HL-60 (cell line): ENCODE measurements around the gene SLC7A4.
"Not testable (repeated sequence)": the region's sequence is repeated elsewhere in the genome, so short reads cannot be mapped to it uniquely, and the experiment has no call there.

Experiments used
- DNase-seq, 2 experiments: peaks; one replicate each; pipeline ENCODE4 v3.0.0-alpha.2; 2010 to 2020; ENCODE audit warnings: low read depth in 1 of 2, low spot score in 1 of 2
- H3K27ac ChIP-seq: fragments of 250-450 bp; sonication (Bioruptor Pico); replicated peaks from 2 replicates; pipeline ENCODE4 v1.5.1; 2020; ENCODE audit warnings: mild to moderate bottlenecking, moderate library complexity
- H3K27me3 ChIP-seq: fragments of 250-450 bp; sonication (Bioruptor Pico); 2 replicates; pipeline ENCODE4 v1.5.1; 2021; ENCODE audit warnings: mild to moderate bottlenecking, moderate library complexity; ENCODE audit not compliant: insufficient read depth, poor library complexity, severe bottlenecking
- H3K4me3 ChIP-seq: replicated peaks from 2 replicates; pipeline ENCODE4 v1.5.1; 2011; ENCODE audit warnings: mild to moderate bottlenecking, control low read depth, low read length; ENCODE audit not compliant: insufficient read depth
- CTCF ChIP-seq: IDR thresholded peaks from one replicate; pipeline ENCODE4 v1.5.1; 2011; ENCODE audit warnings: low read length, control low read depth, inconsistent platforms; ENCODE audit not compliant: insufficient read depth
- GABPA ChIP-seq: IDR thresholded peaks from 2 replicates; pipeline ENCODE4 v1.6.1; 2012; ENCODE audit warnings: low read depth
- POLR2AphosphoS5 ChIP-seq: IDR thresholded peaks from 2 replicates; pipeline ENCODE4 v1.6.1; 2012; ENCODE audit warnings: low read depth
- REST ChIP-seq: IDR thresholded peaks from 2 replicates; pipeline ENCODE4 v1.6.1; 2012; ENCODE audit warnings: low read depth; ENCODE audit not compliant: insufficient replicate concordance
- SPI1 ChIP-seq: IDR thresholded peaks from 2 replicates; pipeline ENCODE4 v1.6.1; 2012; ENCODE audit warnings: low read depth, mild to moderate bottlenecking, borderline replicate concordance

Gene SLC7A4

GRCh38 chr22:21009638-21010425 lies 22.5 kb downstream of the SLC7A4 start:
- DNase-seq, result peak in 1 of 2 experiments; percentile 46
- Histone ChIP-seq H3K4me3 (no peak overlapping the region), H3K27me3 (peaks cover 15% of the 10 kb centered on the region), H3K27ac (no peak overlapping the region)
- TF ChIP-seq POLR2AphosphoS5 (no peak), SPI1 (no peak), CTCF (no peak), REST (peak; percentile 97), GABPA (no peak)

- DNase-seq, result not testable (repeated sequence)
Measured at GRCh38 chr22:21009208-21009607, 23.2 kb downstream of the SLC7A4 start.

GRCh38 chr22:21003782-21004181 lies 28.6 kb downstream of the SLC7A4 start:
- TF ChIP-seq SPI1 (no peak), GABPA (no peak), REST (no peak), CTCF (no peak)
- Histone ChIP-seq H3K4me3 (no peak overlapping the region), H3K27me3 (no peaks in the 10 kb centered on the region), H3K27ac (no peak overlapping the region)
- no peak for DNase-seq

More at GRCh38 chr22:21009208-21009607, 23.2 kb downstream of the SLC7A4 start:
- not testable (repeated sequence) for H3K4me3 ChIP-seq, H3K27me3 ChIP-seq, H3K27ac ChIP-seq

- Histone ChIP-seq H3K27ac (peak within 1 kb of the TSS; percentile 97), H3K4me3 (peak within 1 kb of the TSS; percentile 68), H3K27me3 (no peaks in the 10 kb centered on the region)
- peak; percentile 97 to 98 for DNase-seq
- TF ChIP-seq REST (peak; percentile 78), POLR2AphosphoS5 (peak; percentile 81), SPI1 (no peak), CTCF (no peak), GABPA (peak; percentile 80)
Measured at GRCh38 chr22:21001601-21002325, 30.6 kb downstream of the SLC7A4 start, which contains the start of gene THAP7. Gene THAP7 (minus strand): TSS chr22:21002118. CDS start chr22:21001911, 207 bp downstream.
